ENCODE results near the gene DUSP8.
"Not testable (repeated sequence)": the region's sequence is repeated elsewhere in the genome, so short reads cannot be mapped to it uniquely, and the experiment has no call there.

DNA sequence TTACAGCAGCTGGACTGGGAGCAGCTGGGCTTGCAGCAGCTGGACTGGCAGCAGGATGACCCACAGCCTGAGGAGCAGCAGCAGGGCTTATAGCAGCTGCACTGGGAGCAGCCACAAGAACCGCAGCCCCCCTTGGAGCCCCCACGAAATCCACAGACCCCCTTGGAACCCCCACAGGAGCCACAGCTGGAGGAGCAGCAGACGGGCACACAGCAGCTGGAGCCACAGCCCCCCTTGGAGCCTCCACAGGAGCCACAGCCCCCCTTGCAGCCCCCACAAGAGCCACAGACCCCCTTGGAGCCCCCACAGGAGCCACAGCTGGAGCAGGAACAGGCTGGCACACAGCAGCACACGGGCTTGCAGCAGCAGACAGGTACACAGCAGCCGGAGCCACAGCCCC is 35.8 kb upstream of the DUSP8 start:
- TF ChIP-seq POLR2A (IDR thresholded peaks at IDR 0.05; ENCODE audit: low read depth, low read length); POLR2AphosphoS5 (IDR thresholded peaks at IDR 0.05; ENCODE audit: low read depth, low read length); TAF1 (IDR thresholded peaks at IDR 0.05; ENCODE audit: borderline replicate concordance, low read depth, low read length): not testable (repeated sequence)

Measured in GM12892 (cell line).